GM23338 (cell line): ENCODE data around the gene PPFIBP1. TPM values are rescaled to one million over a fixed set of nuclear protein-coding genes. Genes with fewer than 3 reads are reported as not detected.

Experiments used
- ATAC-seq: fragments of 200-7000 bp; cut with Tn5 transposase; 3 replicates; pipeline ENCODE4 v1.9.1; 2020
- DNase-seq: peaks from one replicate; pipeline ENCODE4 v3.0.0-alpha.2; 2015; ENCODE audit warnings: low spot score
- H2AFZ ChIP-seq: fragments of 200-600 bp; sonication (generic); 2 replicates; pipeline ENCODE4 v1.8.0; 2016; ENCODE audit warnings: antibody characterized with exemption, mild to moderate bottlenecking, moderate library complexity
- H3F3A ChIP-seq: fragments of 200-600 bp; sonication (generic); replicated peaks from 2 replicates; pipeline ENCODE4 v1.8.0; 2017; ENCODE audit warnings: antibody characterized with exemption, mixed run types, low read depth
- H3K27ac ChIP-seq: fragments of 200-600 bp; sonication (generic); 2 replicates; pipeline ENCODE4 v1.6.1; 2016; ENCODE audit warnings: low read depth
- H3K27me3 ChIP-seq: fragments of 200-600 bp; sonication (generic); 2 replicates; pipeline ENCODE4 v1.8.0; 2016; ENCODE audit warnings: mild to moderate bottlenecking, mixed run types, moderate library complexity; ENCODE audit not compliant: insufficient read depth
- H3K36me3 ChIP-seq: fragments of 200-600 bp; sonication (generic); 2 replicates; pipeline ENCODE4 v1.8.0; 2016; ENCODE audit warnings: mild to moderate bottlenecking; ENCODE audit not compliant: insufficient read depth
- H3K4me1 ChIP-seq: fragments of 200-600 bp; sonication (generic); 2 replicates; pipeline ENCODE4 v1.8.0; 2016; ENCODE audit warnings: mild to moderate bottlenecking, moderate library complexity; ENCODE audit not compliant: insufficient read depth
- H3K4me2 ChIP-seq: fragments of 200-600 bp; sonication (generic); 2 replicates; pipeline ENCODE4 v1.7.1; 2017; ENCODE audit warnings: mixed run types
- H3K4me3 ChIP-seq: fragments of 200-600 bp; sonication (generic); 2 replicates; pipeline ENCODE4 v1.6.1; 2016; ENCODE audit warnings: mixed run types
- H3K79me2 ChIP-seq: fragments of 200-600 bp; sonication (generic); replicated peaks from 2 replicates; pipeline ENCODE4 v1.8.0; 2017; ENCODE audit warnings: mild to moderate bottlenecking; ENCODE audit not compliant: insufficient read depth
- H3K9me2 ChIP-seq: fragments of 200-600 bp; sonication (generic); 2 replicates; pipeline ENCODE4 v1.8.0; 2017; ENCODE audit not compliant: insufficient read depth
- H4K20me1 ChIP-seq: fragments of 200-600 bp; sonication (generic); replicated peaks from 2 replicates; pipeline ENCODE4 v1.8.0; 2017; ENCODE audit warnings: mild to moderate bottlenecking; ENCODE audit not compliant: insufficient read depth
- H3K27ac Mint-ChIP-seq: 2 replicates; pipeline ENCODE4 v1.8.0; 2020; ENCODE audit warnings: inconsistent platforms, mild to moderate bottlenecking, moderate library complexity, mixed read lengths
- H3K27me3 Mint-ChIP-seq: 3 replicates; pipeline ENCODE4 v1.8.0; 2022; ENCODE audit warnings: low read depth, mild to moderate bottlenecking, moderate library complexity, mixed read lengths, inconsistent platforms; ENCODE audit not compliant: insufficient read depth, poor library complexity
- H3K36me3 Mint-ChIP-seq: 3 replicates; pipeline ENCODE4 v1.8.0; 2021; ENCODE audit warnings: low read depth, mild to moderate bottlenecking, inconsistent platforms, moderate library complexity, mixed read lengths
- H3K4me1 Mint-ChIP-seq: 3 replicates; pipeline ENCODE4 v1.8.0; 2020; ENCODE audit warnings: mild to moderate bottlenecking, inconsistent platforms, mixed read lengths
- H3K4me3 Mint-ChIP-seq: 3 replicates; pipeline ENCODE4 v1.8.0; 2021; ENCODE audit warnings: moderate library complexity, mild to moderate bottlenecking, inconsistent platforms, mixed read lengths
- H3K9me3 Mint-ChIP-seq: 3 replicates; pipeline ENCODE4 v1.8.0; 2020; ENCODE audit warnings: moderate library complexity, mild to moderate bottlenecking, inconsistent platforms, mixed read lengths
- CREB1 ChIP-seq: fragments of 250-450 bp; sonication (Bioruptor Pico); IDR thresholded peaks from 2 replicates; pipeline ENCODE4 v1.5.0; 2020; ENCODE audit warnings: low read depth, mild to moderate bottlenecking, moderate library complexity
- EZH2 ChIP-seq: fragments of 200-600 bp; sonication (generic); IDR thresholded peaks from one replicate; pipeline ENCODE4 v1.8.0; 2017; ENCODE audit warnings: antibody characterized with exemption, mild to moderate bottlenecking, low read depth; ENCODE audit not compliant: unreplicated experiment
- EZH2phosphoT487 ChIP-seq: fragments of 200-600 bp; sonication (generic); IDR thresholded peaks from one replicate; pipeline ENCODE4 v1.8.1; 2018; ENCODE audit warnings: antibody characterized with exemption; ENCODE audit not compliant: unreplicated experiment
- JUNB ChIP-seq: IDR thresholded peaks from one replicate; pipeline ENCODE4 v1.6.1; 2016; ENCODE audit warnings: antibody characterized with exemption; ENCODE audit not compliant: unreplicated experiment
- NANOG ChIP-seq: IDR thresholded peaks from 2 replicates; pipeline ENCODE4 v1.6.1; 2016; ENCODE audit warnings: antibody characterized with exemption, borderline replicate concordance
- POLR2AphosphoS5 ChIP-seq: IDR thresholded peaks from 2 replicates; pipeline ENCODE4 v1.6.1; 2016; ENCODE audit warnings: antibody characterized with exemption, low read depth
- REST ChIP-seq: IDR thresholded peaks from one replicate; pipeline ENCODE4 v1.6.1; 2018; ENCODE audit warnings: antibody characterized with exemption; ENCODE audit not compliant: unreplicated experiment
- STAT1 ChIP-seq: IDR thresholded peaks from one replicate; pipeline ENCODE4 v1.6.1; 2016; ENCODE audit warnings: antibody characterized with exemption; ENCODE audit not compliant: unreplicated experiment
- ZNF114 ChIP-seq: fragments of 250-450 bp; sonication (Bioruptor Pico); IDR thresholded peaks from 2 replicates; pipeline ENCODE4 v1.5.0; 2020; ENCODE audit warnings: mild to moderate bottlenecking, moderate library complexity
- ZNF331 ChIP-seq: fragments of 250-450 bp; sonication (Bioruptor Pico); IDR thresholded peaks from 2 replicates; pipeline ENCODE4 v1.5.0; 2020; ENCODE audit warnings: low read depth, mild to moderate bottlenecking, moderate library complexity
- ZNF462 ChIP-seq: fragments of 250-450 bp; sonication (Bioruptor Pico); IDR thresholded peaks from 2 replicates; pipeline ENCODE4 v1.5.0; 2020; ENCODE audit warnings: mild to moderate bottlenecking, moderate library complexity
- polyA plus RNA-seq: library from polyadenylated mRNA; unstranded; fragments of >200 nt; fragmentation: Nextera tagmentation; extraction: Ambion mirVana; gene quantifications from 2 replicates; pipeline ENCODE4 v1.2.1, GENCODE V29; 2016
- total RNA-seq: library from RNA; depleted of rRNA; stranded (reverse); fragments of >200 nt; shearing (Covaris generic); gene quantifications from 2 replicates; pipeline ENCODE4 v1.2.3, GENCODE V29; 2014
- TF ChIP-seq, protein P1 (sequence below): IDR thresholded peaks from 2 replicates; pipeline ENCODE4 v1.6.1; 2016; ENCODE audit warnings: antibody characterized with exemption
- TF ChIP-seq, protein P2 (sequence below), 2 experiments: fragments of 200-600 bp in 1 of 2; sonication (generic) in 1 of 2; conservative IDR thresholded peaks; 2 replicates each; pipeline versions ENCODE4 v1.5.1 to v1.6.1; 2016 to 2017; ENCODE audit warnings: antibody characterized with exemption in 2 of 2, low read depth in 2 of 2, mild to moderate bottlenecking in 2 of 2, moderate library complexity in 1 of 2

The PPFIBP1 gene
- total and polyA plus RNA-seq, 2 experiments from 2014 or later: 33.2 to 41.9 TPM

DNA sequence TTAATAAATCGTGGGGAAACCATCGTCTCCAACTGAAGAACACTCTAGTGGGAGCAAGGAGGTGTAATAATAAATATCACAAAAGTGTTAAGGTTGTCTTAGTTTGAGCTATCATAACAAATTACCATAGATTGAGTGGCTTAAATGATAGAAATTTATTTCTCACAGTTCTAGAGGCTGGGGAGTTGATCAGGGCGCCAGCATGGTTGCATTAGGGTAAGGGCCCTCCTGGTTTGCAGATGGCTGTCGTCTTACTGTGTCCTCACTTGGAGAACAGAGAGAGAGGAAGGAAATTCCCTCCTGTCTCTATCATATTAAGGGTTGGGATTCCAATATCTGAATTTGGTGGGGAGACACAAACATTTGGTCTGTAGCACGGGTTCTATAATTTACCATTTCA, 219.6 kb downstream of the PPFIBP1 start:
- H3K4me1 Mint-ChIP-seq: no peaks in the 10 kb centered on the region
- no peak overlapping the region for H3K4me3 Mint-ChIP-seq
- no peaks in the 10 kb centered on the region for H3K27me3 Mint-ChIP-seq
- H3K9me2 ChIP-seq: no peaks in the 10 kb centered on the region
- H3K27ac ChIP-seq: no peak overlapping the region
- DNase-seq (no peak), ATAC-seq (no peak)
- H3K36me3 Mint-ChIP-seq: peaks cover 44% of the 10 kb centered on the region; the same call in 2 of the 3 replicates
- H3K27ac Mint-ChIP-seq: no peak overlapping the region
- TF ChIP-seq ZNF114 (CRISPR knock-in tag): no peak
- TF ChIP-seq EZH2phosphoT487: no peak
- no peak for TF ChIP-seq REST
- no peak for TF ChIP-seq ZNF462 (CRISPR knock-in tag)
- no peak for TF ChIP-seq EZH2
- no peak for TF ChIP-seq ZNF331 (CRISPR knock-in tag)
- TF ChIP-seq CREB1 (CRISPR knock-in tag): no peak
- TF ChIP-seq, protein P1, sequence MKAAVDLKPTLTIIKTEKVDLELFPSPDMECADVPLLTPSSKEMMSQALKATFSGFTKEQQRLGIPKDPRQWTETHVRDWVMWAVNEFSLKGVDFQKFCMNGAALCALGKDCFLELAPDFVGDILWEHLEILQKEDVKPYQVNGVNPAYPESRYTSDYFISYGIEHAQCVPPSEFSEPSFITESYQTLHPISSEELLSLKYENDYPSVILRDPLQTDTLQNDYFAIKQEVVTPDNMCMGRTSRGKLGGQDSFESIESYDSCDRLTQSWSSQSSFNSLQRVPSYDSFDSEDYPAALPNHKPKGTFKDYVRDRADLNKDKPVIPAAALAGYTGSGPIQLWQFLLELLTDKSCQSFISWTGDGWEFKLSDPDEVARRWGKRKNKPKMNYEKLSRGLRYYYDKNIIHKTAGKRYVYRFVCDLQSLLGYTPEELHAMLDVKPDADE: no peak
- TF ChIP-seq, protein P2, sequence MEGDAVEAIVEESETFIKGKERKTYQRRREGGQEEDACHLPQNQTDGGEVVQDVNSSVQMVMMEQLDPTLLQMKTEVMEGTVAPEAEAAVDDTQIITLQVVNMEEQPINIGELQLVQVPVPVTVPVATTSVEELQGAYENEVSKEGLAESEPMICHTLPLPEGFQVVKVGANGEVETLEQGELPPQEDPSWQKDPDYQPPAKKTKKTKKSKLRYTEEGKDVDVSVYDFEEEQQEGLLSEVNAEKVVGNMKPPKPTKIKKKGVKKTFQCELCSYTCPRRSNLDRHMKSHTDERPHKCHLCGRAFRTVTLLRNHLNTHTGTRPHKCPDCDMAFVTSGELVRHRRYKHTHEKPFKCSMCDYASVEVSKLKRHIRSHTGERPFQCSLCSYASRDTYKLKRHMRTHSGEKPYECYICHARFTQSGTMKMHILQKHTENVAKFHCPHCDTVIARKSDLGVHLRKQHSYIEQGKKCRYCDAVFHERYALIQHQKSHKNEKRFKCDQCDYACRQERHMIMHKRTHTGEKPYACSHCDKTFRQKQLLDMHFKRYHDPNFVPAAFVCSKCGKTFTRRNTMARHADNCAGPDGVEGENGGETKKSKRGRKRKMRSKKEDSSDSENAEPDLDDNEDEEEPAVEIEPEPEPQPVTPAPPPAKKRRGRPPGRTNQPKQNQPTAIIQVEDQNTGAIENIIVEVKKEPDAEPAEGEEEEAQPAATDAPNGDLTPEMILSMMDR (conservative IDR thresholded peaks at IDR 0.05; ENCODE audit: low read depth in 2 of 2): no peak
- TF ChIP-seq POLR2AphosphoS5: no peak
- no peak for TF ChIP-seq STAT1
- TF ChIP-seq JUNB: no peak
- no peak for TF ChIP-seq NANOG
- no peaks in the 10 kb centered on the region for H3K79me2 ChIP-seq
- H3K4me3 ChIP-seq: no peak overlapping the region
- H4K20me1 ChIP-seq: 0 out of 2 replicates have a peak, but pooled peaks cover 5% of the 10 kb centered on the region
- no peaks in the 10 kb centered on the region for H3F3A ChIP-seq
- no peak overlapping the region for H2AFZ ChIP-seq
- no peaks in the 10 kb centered on the region for H3K4me1 ChIP-seq
- no peak overlapping the region for H3K4me2 ChIP-seq
- no peaks in the 10 kb centered on the region for H3K9me3 Mint-ChIP-seq
- no peaks in the 10 kb centered on the region for H3K27me3 ChIP-seq
- H3K36me3 ChIP-seq: no peaks in the 10 kb centered on the region
